ENCODE measurements around the gene PLCB1. TPM values are rescaled to one million over a fixed set of nuclear protein-coding genes. Genes with fewer than 3 reads are reported as not detected.
"Not testable (repeated sequence)": the region's sequence is repeated elsewhere in the genome, so short reads cannot be mapped to it uniquely, and the experiment has no call there.

The PLCB1 gene
- polyA plus RNA-seq, 1 donor from 2014 or later, result 0.28 TPM

DNA sequence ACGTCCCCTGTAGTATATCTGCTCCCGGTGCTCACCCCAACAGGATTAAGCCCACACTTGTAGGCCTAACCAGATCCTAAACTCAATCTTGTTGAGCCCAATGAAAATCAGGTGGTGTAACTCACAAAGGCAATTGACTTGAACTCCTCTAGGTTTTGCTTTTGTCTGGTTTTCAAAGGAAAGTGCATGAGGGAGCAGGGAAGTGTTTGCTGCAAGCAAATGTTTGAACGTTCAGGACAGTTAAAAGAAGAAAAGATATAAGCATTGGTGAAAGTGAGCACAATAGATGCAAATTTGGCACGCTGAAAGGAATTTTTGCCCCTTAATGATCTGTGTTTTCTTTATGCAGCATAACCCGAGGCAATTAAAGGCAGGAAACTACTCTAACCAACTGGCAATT lies 212.6 kb downstream of the PLCB1 start:
- no peaks in the 10 kb centered on the region for H3K4me1 Mint-ChIP-seq

DNA sequence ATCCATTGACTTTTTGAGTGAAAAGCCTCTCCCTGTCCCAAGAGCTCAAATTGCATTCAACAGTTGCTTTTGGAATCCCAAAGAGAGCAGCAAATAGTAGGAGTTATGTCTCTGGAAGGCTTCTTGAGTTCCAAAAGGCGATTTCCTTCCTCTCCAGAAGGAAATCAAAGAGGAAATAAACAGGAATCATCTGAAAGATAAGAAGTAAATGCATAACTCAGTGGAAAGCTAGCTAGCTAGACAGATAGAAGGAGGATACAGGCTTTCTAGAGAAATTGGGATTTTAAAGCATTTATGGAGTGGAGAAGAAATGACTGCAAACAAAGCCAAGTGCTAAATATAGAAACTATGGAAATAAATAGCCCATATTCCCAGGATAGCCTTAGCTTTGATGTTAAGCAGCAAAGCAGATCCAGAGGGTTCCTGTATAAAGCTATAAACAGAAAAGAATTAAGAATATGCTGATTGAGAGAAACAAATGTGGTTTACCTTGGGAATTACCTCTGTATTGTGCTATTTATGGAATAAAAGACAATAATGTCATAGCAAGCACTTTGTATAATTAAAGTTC lies 214.7 kb downstream of the PLCB1 start:
- Mint-ChIP-seq H3K27ac (no peak overlapping the region), H3K4me3 (no peak overlapping the region), H3K27me3 (no peaks in the 10 kb centered on the region), H3K36me3 (peaks cover 2% of the 10 kb centered on the region), H3K9me3 (peaks cover 4 to 5% (median 4%) of the 10 kb centered on the region in 3 donors), H3K4me1 (no peaks in the 10 kb centered on the region)

More for the DNA sequence above, 212.6 kb downstream of the PLCB1 start:
- no peak overlapping the region for H3K27ac Mint-ChIP-seq
- peaks cover 0 to 1% (median 0%) of the 10 kb centered on the region in 3 donors for H3K9me3 Mint-ChIP-seq
- no peaks in the 10 kb centered on the region for H3K27me3 Mint-ChIP-seq
- H3K36me3 Mint-ChIP-seq, result peaks cover 2% of the 10 kb centered on the region
- no peak overlapping the region for H3K4me3 Mint-ChIP-seq

DNA sequence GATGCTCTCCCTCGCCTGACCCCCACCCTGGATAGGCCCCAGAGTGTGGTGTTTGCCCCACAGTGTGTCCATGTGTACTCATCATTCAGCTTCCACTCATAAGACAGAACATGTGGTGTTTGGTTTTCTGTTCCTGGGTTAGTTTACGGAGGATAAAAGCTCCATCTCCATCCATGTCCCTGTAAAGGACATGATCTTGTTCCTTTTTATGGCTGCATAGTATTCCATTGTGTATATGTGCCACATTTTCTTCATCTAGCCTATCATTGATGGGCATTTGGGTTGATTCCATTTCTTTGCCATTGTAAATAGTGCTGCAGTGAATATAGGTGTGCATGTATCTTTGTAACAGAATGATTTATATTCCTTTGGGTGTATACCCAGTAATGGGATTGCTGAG lies 218.2 kb downstream of the PLCB1 start:
- not testable (repeated sequence) for H3K27ac Mint-ChIP-seq, H3K4me1 Mint-ChIP-seq, H3K36me3 Mint-ChIP-seq, H3K27me3 Mint-ChIP-seq, H3K4me3 Mint-ChIP-seq, H3K9me3 Mint-ChIP-seq

DNA sequence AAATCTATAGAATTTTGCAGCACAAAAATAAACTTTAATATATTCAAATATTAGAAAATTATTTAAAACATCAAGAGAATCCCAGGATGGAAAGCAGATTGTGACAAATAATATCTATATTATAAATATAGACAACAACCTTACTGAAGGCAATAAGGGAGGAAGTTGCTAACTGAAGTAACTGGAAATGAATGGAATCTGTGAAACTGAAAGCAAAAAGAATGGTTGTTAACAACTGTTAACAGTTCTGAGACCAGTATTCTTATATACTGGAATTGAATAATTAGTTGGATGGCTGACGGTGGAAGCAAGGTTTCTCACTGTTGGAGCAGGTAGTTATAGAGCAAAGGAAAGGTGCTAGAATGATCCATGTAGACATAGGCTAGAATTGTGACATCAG lies 220.4 kb downstream of the PLCB1 start:
- H3K9me3 Mint-ChIP-seq, result peaks cover 4 to 5% (median 4%) of the 10 kb centered on the region in 3 donors
- H3K4me3 Mint-ChIP-seq, result no peak overlapping the region
- no peaks in the 10 kb centered on the region for H3K4me1 Mint-ChIP-seq
- H3K27me3 Mint-ChIP-seq, result no peaks in the 10 kb centered on the region
- H3K27ac Mint-ChIP-seq, result no peak overlapping the region
- H3K36me3 Mint-ChIP-seq, result peaks cover 2% of the 10 kb centered on the region

DNA sequence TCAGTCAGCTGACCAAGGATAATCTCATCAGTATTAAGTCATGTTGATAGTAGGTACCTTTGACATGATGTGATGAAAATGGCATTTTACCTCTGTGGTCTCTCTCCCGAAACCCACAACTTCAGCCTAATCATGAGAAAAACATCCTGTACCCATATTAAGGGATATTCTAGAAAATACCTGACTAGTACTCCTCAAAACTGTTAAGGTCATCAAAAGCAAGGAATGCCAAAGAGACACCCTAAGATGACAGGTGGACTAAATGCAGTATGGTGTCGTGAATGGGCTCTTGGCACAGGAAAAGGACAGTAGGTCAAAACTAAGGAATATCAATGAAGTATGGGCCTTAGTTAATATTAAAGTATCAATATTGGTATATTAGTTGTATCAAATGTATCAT lies 221.4 kb downstream of the PLCB1 start:
- H3K27ac Mint-ChIP-seq, result no peak overlapping the region
- no peaks in the 10 kb centered on the region for H3K27me3 Mint-ChIP-seq
- H3K4me1 Mint-ChIP-seq, result no peaks in the 10 kb centered on the region
- peaks cover 4 to 5% (median 4%) of the 10 kb centered on the region in 3 donors for H3K9me3 Mint-ChIP-seq
- H3K36me3 Mint-ChIP-seq, result peaks cover 3% of the 10 kb centered on the region
- H3K4me3 Mint-ChIP-seq, result no peak overlapping the region

DNA sequence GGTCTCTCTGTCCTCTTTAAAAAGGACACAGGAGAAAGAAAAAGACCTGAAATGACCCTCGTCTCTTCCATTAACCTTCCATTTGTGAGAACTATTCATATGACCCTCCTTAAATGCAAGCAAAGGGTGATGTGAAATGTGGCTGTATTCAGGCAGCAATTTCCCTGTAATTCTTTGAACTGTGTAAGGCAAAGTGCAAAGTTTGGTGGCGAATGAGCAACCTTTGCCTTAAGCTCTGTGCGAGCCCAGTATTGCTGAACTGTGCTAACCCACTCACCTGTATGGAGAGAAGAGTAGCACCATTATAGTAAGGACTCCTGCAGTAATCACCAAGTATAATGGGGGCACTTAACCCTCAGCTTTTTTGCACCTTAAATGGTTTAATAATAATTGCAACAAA lies 223.4 kb downstream of the PLCB1 start:
- no peaks in the 10 kb centered on the region for H3K27me3 Mint-ChIP-seq
- no peak overlapping the region for H3K4me3 Mint-ChIP-seq
- H3K4me1 Mint-ChIP-seq, result no peaks in the 10 kb centered on the region
- peaks cover 0 to under 1% (median 0%) of the 10 kb centered on the region in 3 donors for H3K9me3 Mint-ChIP-seq
- no peak overlapping the region for H3K27ac Mint-ChIP-seq
- peaks cover 3% of the 10 kb centered on the region for H3K36me3 Mint-ChIP-seq

DNA sequence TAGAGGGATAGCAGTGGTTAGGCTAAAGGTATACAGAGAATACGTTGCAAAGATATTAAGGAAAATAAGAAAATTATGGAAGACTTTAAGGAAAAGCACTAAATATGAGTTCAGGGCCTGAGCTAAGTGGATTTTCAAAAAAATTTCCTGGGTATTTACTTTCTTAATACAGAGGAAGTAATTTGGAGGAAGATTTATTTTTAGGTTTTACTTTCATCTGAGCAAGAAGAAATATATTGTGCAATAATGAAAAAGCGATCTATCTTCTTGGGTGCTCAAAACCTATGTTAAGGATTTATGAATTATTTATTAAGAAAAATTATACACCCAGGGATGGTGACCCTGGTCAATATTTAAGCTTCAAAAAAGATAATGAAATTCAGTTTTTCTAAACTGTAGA lies 224.7 kb downstream of the PLCB1 start:
- Mint-ChIP-seq H3K4me1 (no peaks in the 10 kb centered on the region), H3K36me3 (peaks cover 3% of the 10 kb centered on the region), H3K27ac (no peak overlapping the region), H3K9me3 (no peaks in the 10 kb centered on the region), H3K27me3 (no peaks in the 10 kb centered on the region), H3K4me3 (no peak overlapping the region)

DNA sequence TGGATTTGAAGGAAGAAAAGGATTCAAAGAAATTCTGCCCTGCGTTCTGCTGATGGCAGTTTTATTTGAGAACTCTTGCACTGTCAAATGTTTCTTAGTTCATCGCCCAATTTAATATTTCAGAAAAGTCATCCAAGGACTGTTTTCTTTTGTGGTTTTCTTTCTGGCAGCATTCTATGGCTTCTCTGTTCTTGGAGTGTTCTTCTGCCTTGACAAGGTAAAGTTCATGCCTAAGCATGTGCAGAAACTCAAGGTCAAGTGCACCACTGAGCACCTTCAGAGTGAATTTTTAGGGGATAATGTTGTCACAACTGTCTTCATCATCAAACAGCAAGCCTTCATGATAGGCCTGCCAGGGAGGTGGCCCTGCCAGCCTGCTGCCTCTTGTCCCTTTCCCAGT lies 225.6 kb downstream of the PLCB1 start:
- H3K4me3 Mint-ChIP-seq, result no peak overlapping the region
- H3K36me3 Mint-ChIP-seq, result peaks cover 3% of the 10 kb centered on the region
- H3K27ac Mint-ChIP-seq, result no peak overlapping the region
- no peaks in the 10 kb centered on the region for H3K4me1 Mint-ChIP-seq
- no peaks in the 10 kb centered on the region for H3K9me3 Mint-ChIP-seq
- no peaks in the 10 kb centered on the region for H3K27me3 Mint-ChIP-seq

DNA sequence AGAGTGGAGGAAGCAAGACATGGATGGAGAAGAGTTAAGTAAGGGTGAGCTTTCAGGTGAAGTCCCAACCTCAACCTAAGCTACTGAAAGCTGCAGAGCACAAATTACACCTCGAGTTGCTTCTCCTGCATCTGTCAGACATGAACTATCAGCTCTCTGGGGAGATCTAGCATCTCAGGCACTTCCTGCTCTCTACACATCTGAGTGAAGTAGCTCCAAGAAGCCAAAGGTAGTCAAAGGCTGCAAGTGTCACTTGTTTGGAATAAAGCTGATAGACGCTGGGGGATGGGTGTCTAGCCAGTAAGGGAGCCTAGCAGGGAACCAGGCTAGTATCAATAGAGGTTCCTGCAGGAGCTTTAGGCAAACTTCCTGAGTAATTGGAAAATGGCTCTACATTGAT lies 228.0 kb downstream of the PLCB1 start:
- Mint-ChIP-seq H3K4me1 (no peaks in the 10 kb centered on the region), H3K27me3 (no peaks in the 10 kb centered on the region)

DNA sequence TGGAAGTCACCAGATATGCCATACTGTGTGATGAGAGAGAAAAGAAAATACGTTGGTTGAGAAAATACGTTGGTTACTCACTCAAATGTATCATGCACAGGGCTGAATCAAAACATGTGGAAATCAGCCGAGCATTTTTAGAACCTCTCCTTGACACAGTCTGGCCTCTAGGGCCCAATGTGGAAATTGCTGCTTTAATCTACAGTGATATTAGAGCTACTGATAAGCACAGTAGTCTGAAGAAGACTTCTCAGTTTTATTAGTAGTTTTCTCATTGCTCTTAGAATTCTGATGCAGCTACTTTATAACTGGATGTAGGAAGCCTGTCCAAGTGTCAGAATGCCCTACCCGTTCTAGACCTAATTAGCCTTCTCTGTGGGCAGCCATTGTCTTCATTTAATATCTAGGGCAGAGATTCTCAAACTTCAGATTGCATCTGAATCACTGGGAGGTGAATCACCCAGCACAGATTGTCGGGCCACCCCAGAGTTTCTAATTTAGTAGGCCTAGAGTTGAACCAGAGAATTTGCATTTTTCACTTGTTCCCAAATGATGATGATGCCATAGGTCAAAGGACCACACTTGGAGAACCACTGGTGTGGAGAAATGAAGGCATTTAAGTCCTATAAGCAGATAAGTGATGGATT lies 229.1 kb downstream of the PLCB1 start:
- Mint-ChIP-seq H3K4me3 (no peak overlapping the region), H3K27ac (no peak overlapping the region), H3K4me1 (no peaks in the 10 kb centered on the region), H3K36me3 (peaks cover 3% of the 10 kb centered on the region), H3K9me3 (no peaks in the 10 kb centered on the region), H3K27me3 (no peaks in the 10 kb centered on the region)

More for the DNA sequence above, 228.0 kb downstream of the PLCB1 start:
- no peak overlapping the region for H3K4me3 Mint-ChIP-seq
- no peak overlapping the region for H3K27ac Mint-ChIP-seq
- H3K9me3 Mint-ChIP-seq, result no peaks in the 10 kb centered on the region
- H3K36me3 Mint-ChIP-seq, result peaks cover 3% of the 10 kb centered on the region

DNA sequence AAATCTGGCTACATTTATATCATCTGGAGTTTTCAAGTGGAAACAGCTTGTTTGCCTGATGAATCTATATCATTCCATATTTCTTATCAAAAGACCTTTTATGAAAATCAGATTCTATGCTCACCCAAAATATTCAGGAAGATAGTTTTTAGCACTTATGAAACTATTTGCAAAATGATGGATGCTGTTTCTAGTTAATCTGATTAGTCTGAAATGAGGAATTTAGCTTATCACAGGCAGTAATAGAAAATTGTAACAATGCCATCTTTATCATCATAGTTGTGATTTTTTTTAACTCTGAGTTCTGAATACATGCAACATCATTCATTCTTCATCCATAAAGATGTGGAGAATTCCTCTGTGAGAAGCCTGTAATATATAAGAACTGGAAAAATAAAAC lies 229.7 kb downstream of the PLCB1 start:
- H3K36me3 Mint-ChIP-seq, result peaks cover 3% of the 10 kb centered on the region
- H3K9me3 Mint-ChIP-seq, result no peaks in the 10 kb centered on the region
- no peak overlapping the region for H3K27ac Mint-ChIP-seq
- no peaks in the 10 kb centered on the region for H3K4me1 Mint-ChIP-seq
- H3K4me3 Mint-ChIP-seq, result no peak overlapping the region
- H3K27me3 Mint-ChIP-seq, result no peaks in the 10 kb centered on the region

DNA sequence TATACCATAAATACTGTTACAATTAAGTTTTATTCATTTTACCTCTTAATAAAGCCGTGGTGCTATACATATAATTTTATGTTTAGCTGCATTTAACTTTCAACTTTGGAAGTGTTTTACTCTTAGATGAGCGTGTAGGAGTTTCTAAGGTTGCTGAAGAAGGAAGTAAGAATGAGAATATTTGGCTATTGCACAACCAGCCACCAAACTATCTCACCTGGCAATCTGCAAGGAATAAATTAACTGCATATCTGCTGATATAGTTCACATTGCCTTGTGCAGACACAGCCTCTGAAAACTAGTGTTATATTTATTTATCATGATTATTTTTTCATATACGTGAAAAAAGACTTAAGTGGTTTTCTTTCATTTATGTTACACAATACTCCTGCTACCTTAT lies 230.4 kb downstream of the PLCB1 start:
- H3K27ac Mint-ChIP-seq, result no peak overlapping the region
- H3K4me3 Mint-ChIP-seq, result no peak overlapping the region
- H3K9me3 Mint-ChIP-seq, result no peaks in the 10 kb centered on the region
- H3K4me1 Mint-ChIP-seq, result no peaks in the 10 kb centered on the region
- peaks cover 3% of the 10 kb centered on the region for H3K36me3 Mint-ChIP-seq
- no peaks in the 10 kb centered on the region for H3K27me3 Mint-ChIP-seq

DNA sequence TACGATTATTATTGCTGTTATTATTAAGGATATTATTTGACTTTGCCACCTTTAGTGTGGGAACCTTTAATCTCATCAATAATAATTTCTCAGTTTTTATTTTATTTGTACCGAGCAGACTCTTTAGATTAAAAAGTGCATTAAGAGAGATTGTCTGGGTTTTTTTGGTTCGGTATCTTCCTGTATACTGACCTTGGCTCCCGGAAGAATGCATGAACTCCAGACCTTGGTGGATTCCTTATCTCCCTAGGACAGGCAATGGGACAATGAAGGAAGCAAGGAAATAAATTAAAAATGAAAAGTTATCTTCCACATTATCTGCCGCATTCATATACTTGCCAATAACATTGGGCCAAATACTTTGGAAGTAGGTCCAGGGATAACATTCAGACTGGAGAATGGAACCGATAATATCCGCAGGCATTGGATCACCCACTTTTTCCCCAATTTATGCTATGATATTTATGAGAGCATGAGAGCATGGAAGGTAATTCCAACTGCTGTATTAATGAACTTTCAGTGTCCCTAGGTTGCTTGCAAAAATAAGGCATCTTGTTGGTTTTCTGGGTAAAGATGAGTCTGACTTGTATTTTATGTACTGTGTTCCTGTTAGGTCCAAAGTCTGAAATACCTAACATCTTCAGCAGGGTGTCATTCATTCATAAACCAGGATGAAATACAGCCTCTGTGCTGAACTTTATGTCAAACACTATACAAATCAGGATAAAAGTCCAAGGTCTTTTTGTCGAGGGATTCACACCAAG lies 232.1 kb downstream of the PLCB1 start:
- peaks cover 0 to 4% (median 0%) of the 10 kb centered on the region in 3 donors for H3K4me1 Mint-ChIP-seq

DNA sequence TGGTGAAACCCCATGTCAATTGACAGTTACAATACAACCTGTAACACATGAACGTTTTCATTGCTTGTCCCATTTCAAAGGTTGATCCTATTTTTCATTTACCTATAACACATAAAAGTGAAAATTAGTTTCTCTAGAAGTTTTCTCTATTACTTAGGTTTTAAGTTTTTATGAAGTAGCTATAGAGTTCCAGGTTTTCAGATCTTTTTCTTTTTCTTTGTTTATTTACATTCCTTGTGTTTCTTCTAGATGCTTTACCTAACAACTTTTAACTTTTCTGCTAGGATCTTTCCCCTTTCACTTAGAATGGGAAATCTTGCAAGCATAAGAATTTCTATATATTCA lies 232.6 kb downstream of the PLCB1 start:
- no peaks in the 10 kb centered on the region for H3K36me3 Mint-ChIP-seq
- peaks cover 0 to 2% (median 0%) of the 10 kb centered on the region in 3 donors for H3K9me3 Mint-ChIP-seq
- no peak overlapping the region for H3K4me3 Mint-ChIP-seq
- peaks cover 0 to 5% (median 0%) of the 10 kb centered on the region in 3 donors for H3K4me1 Mint-ChIP-seq
- H3K27ac Mint-ChIP-seq, result no peak overlapping the region
- H3K27me3 Mint-ChIP-seq, result peaks cover 5% of the 10 kb centered on the region

More for the DNA sequence above, 232.1 kb downstream of the PLCB1 start:
- H3K27me3 Mint-ChIP-seq, result peaks cover 5% of the 10 kb centered on the region
- no peak overlapping the region for H3K27ac Mint-ChIP-seq
- no peaks in the 10 kb centered on the region for H3K36me3 Mint-ChIP-seq
- no peak overlapping the region for H3K4me3 Mint-ChIP-seq
- H3K9me3 Mint-ChIP-seq, result peaks cover 0 to 2% (median 0%) of the 10 kb centered on the region in 3 donors

DNA sequence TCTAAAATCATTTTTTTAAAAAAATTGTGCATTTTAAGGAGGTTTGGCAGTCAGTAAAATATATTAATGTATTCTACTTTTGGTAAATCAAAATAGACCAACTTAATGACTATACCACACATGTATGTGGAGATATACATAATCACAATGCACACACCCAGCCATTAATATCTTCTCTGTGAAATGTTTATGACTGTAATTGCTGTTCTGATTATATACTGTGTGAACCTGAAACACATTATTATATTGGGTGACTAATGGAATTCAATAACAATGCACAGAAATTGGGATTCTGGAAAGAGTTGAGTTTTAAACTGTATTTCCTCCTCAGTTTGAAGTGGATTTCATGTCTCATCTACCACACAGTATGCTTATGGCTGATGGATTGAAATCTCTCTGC lies 233.6 kb downstream of the PLCB1 start:
- H3K4me3 Mint-ChIP-seq, result no peak overlapping the region
- H3K4me1 Mint-ChIP-seq, result peaks cover 0 to 5% (median 0%) of the 10 kb centered on the region in 3 donors
- peaks cover 10% of the 10 kb centered on the region for H3K27me3 Mint-ChIP-seq
- H3K36me3 Mint-ChIP-seq, result no peaks in the 10 kb centered on the region
- peaks cover 0 to 2% (median 0%) of the 10 kb centered on the region in 3 donors for H3K9me3 Mint-ChIP-seq
- H3K27ac Mint-ChIP-seq, result no peak overlapping the region

All from IgD-negative memory B cell (primary cell).